ENCODE data around the gene ATOH8. TPM values are rescaled to one million over a fixed set of nuclear protein-coding genes. Genes with fewer than 3 reads are reported as not detected.

Gene ATOH8
- total and polyA plus RNA-seq, 10 of the 15 experiments (the other 5 are each of a cell fraction or from before 2014, with no cell fraction given): 0.03 to 0.60 TPM; not detected in 8

GRCh38 chr2:85744741-85745601 is 8.8 kb upstream of the ATOH8 start:
- ChIA-PET POLR2A (interaction anchor here (0.7 to 1.4 kb wide), 5 partner anchors 8 to 133 kb away, joined by 3 to 7 read pairs (median 4); partner anchors contain the start of gene C2orf68), RAD21 (ENCODE audit: unreplicated experiment) (interaction anchor here (0.7 to 2.3 kb wide), 15 partner anchors 8 to 291 kb away, joined by 3 to 17 read pairs (median 4); partner anchors contain the start of gene ATOH8), CTCF (interaction anchor here (0.9 to 8.2 kb wide), 12 partner anchors 8 to 107 kb away, joined by 3 to 82 read pairs (median 5); no protein-coding TSS in a partner anchor), SMC1A (ENCODE audit: uncharacterized antibody, unreplicated experiment) (interaction anchor here (0.7 to 4.2 kb wide), 15 partner anchors 9 to 361 kb away, joined by 3 to 30 read pairs (median 4); partner anchors contain the start of genes POLR1A and PTCD3)
- H2AFZ ChIP-seq (ENCODE audit: control insufficient read depth, low read depth, low read length): no peak overlapping the region
- no peak for FAIRE-seq
- BruUV-seq (replicated peaks): no TSS peak
- H3K9ac ChIP-seq (ENCODE audit: control insufficient read depth, insufficient read depth, low read length): no peak overlapping the region
- peak; percentile 39 for ATAC-seq
- peaks cover 16% of the 10 kb centered on the region for H3K4me1 ChIP-seq (ENCODE audit: control insufficient read depth, insufficient read depth, low read length)
- no peaks in the 10 kb centered on the region for H4K20me1 ChIP-seq (ENCODE audit: control insufficient read depth, insufficient read depth)
- H3K4me2 ChIP-seq (ENCODE audit: control insufficient read depth, insufficient read depth): 0 out of 2 replicates have a peak overlapping the region, but pooled peaks have one; percentile 7
- no peak overlapping the region for H3K4me3 ChIP-seq
- no peaks in the 10 kb centered on the region for H3K36me3 ChIP-seq (ENCODE audit: control insufficient read depth in 2 of 2, insufficient read depth in 2 of 2, low read length in 1 of 2)
- intact Hi-C loops (cut with micrococcal nuclease; ENCODE audit: unreplicated experiment) (no loop called here), in situ Hi-C loops (cut with MboI) (no loop called here)
- no peak for DNase-seq (ENCODE audit: low read depth, low spot score)
- no peak overlapping the region for H3K27ac ChIP-seq (ENCODE audit: control insufficient read depth, insufficient read depth)
- peaks cover 16% of the 10 kb centered on the region; the same call in 2 of the 3 replicates for H3K9me3 ChIP-seq (replicated peaks; ENCODE audit: control insufficient read depth, insufficient read depth, low read length)
- 13% methylated on average over 9 of the region's 10 CpGs for whole genome bisulfite sequencing (ENCODE audit: insufficient coverage, insufficient replicate concordance, low lambda C conversion rate, missing lambda C conversion rate)
- no peaks in the 10 kb centered on the region for H3K79me2 ChIP-seq (ENCODE audit: control insufficient read depth, insufficient read depth, low read length)
- peaks cover 0 to 16% of the 10 kb centered on the region in 2 experiments; a peak in 3 of 4 replicates for H3K27me3 ChIP-seq (replicated peaks in 1 of 2; ENCODE audit: control insufficient read depth in 2 of 2, insufficient read depth in 2 of 2, low read length in 1 of 2)
- TF ChIP-seq MEF2B (IDR thresholded peaks at IDR 0.05; ENCODE audit: partially characterized antibody, poor library complexity, severe bottlenecking) (peak; percentile 77), MTA2 (IDR thresholded peaks at IDR 0.05; ENCODE audit: low read depth) (peak; percentile 58), PAX5 (IDR thresholded peaks at IDR 0.05; ENCODE audit: borderline replicate concordance, low read depth, low read length) (no peak), IKZF2 (IDR thresholded peaks at IDR 0.05) (peak; percentile 56 to 64; a peak in 1 of 4 replicates), BRCA1 (IDR thresholded peaks at IDR 0.05; ENCODE audit: low read depth, low read length) (no peak), EED (IDR thresholded peaks at IDR 0.05; ENCODE audit: low read depth) (no peak), MYB (IDR thresholded peaks at IDR 0.05; ENCODE audit: borderline replicate concordance, low read depth, low read length) (no peak), ZBTB40 (IDR thresholded peaks at IDR 0.05; ENCODE audit: borderline replicate concordance) (no peak)
- TF ChIP-seq, protein P1, sequence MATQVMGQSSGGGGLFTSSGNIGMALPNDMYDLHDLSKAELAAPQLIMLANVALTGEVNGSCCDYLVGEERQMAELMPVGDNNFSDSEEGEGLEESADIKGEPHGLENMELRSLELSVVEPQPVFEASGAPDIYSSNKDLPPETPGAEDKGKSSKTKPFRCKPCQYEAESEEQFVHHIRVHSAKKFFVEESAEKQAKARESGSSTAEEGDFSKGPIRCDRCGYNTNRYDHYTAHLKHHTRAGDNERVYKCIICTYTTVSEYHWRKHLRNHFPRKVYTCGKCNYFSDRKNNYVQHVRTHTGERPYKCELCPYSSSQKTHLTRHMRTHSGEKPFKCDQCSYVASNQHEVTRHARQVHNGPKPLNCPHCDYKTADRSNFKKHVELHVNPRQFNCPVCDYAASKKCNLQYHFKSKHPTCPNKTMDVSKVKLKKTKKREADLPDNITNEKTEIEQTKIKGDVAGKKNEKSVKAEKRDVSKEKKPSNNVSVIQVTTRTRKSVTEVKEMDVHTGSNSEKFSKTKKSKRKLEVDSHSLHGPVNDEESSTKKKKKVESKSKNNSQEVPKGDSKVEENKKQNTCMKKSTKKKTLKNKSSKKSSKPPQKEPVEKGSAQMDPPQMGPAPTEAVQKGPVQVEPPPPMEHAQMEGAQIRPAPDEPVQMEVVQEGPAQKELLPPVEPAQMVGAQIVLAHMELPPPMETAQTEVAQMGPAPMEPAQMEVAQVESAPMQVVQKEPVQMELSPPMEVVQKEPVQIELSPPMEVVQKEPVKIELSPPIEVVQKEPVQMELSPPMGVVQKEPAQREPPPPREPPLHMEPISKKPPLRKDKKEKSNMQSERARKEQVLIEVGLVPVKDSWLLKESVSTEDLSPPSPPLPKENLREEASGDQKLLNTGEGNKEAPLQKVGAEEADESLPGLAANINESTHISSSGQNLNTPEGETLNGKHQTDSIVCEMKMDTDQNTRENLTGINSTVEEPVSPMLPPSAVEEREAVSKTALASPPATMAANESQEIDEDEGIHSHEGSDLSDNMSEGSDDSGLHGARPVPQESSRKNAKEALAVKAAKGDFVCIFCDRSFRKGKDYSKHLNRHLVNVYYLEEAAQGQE (IDR thresholded peaks at IDR 0.05; ENCODE audit: low read depth, low read length): no peak
- TF ChIP-seq, protein P2, sequence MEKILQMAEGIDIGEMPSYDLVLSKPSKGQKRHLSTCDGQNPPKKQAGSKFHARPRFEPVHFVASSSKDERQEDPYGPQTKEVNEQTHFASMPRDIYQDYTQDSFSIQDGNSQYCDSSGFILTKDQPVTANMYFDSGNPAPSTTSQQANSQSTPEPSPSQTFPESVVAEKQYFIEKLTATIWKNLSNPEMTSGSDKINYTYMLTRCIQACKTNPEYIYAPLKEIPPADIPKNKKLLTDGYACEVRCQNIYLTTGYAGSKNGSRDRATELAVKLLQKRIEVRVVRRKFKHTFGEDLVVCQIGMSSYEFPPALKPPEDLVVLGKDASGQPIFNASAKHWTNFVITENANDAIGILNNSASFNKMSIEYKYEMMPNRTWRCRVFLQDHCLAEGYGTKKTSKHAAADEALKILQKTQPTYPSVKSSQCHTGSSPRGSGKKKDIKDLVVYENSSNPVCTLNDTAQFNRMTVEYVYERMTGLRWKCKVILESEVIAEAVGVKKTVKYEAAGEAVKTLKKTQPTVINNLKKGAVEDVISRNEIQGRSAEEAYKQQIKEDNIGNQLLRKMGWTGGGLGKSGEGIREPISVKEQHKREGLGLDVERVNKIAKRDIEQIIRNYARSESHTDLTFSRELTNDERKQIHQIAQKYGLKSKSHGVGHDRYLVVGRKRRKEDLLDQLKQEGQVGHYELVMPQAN (conservative IDR thresholded peaks at IDR 0.05): no peak
